ENCODE measurements around the gene DNAJC7. TPM values are rescaled to one million over a fixed set of nuclear protein-coding genes. Genes with fewer than 3 reads are reported as not detected.

DNAJC7 gene
- total and polyA plus RNA-seq, 9 of the 15 experiments (the other 6 are each of a cell fraction or from before 2014, with no cell fraction given): 85.8 to 262 (median 157) TPM

DNA sequence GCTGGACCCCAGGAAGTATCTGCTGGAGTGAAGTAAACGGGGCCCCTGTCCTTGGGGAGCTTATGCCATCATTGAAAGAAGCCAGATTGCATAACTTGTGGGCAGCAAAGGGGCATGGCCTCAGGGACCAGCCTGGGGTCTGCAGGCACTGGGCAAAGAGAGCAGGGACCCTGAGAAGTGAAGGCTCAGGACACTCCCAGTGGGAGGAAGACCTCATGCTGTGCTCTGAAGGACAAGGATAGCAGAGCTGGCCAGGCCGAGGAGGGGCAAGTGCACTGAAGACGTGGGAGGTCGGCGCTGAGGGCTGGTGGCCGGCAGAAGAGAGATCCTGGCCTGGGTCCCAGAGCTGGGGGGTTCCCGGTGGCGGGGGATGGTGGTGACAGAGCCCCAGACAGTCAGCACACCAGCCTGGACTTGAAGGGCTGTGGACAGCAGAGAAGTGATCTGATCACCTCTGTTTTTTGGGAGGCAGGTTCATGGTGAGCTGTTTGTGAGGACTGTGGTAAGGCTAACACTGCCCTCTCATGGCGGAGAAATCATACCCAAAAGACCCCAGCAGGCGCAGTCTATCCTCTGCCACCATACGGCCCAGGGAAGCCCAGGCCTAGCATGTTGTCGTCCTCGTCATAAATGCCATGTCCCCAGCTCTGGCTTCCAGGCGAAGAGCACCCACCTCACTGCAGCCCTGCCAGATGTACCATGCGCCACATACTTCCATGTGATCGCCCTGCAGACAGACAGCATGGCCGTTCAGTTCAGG lies 57.7 kb downstream of the DNAJC7 start (continued):
- TF ChIP-seq RCOR1 (IDR thresholded peaks at IDR 0.05; ENCODE audit: borderline replicate concordance in 1 of 2, low read depth in 2 of 2, low read length in 2 of 2) (peak in 1 of 2 experiments; percentile 33; a peak in 1 of 4 replicates), ZNF707 (CRISPR knock-in tag; conservative IDR thresholded peaks at IDR 0.05) (no peak), CCNT2 (IDR thresholded peaks at IDR 0.05; ENCODE audit: borderline replicate concordance, extremely low read depth, insufficient read length, low read depth, low read length) (no peak), TGIF2 (CRISPR knock-in tag; IDR thresholded peaks at IDR 0.05) (no peak), MYC (IDR thresholded peaks at IDR 0.05; ENCODE audit: low read depth, low read length) (no peak; the same call in 1 of the 2 replicates), MYC (CRISPR knock-in tag; IDR thresholded peaks at IDR 0.05; ENCODE audit: borderline replicate concordance, low read depth) (no peak), FUS (optimal IDR thresholded peaks at IDR 0.05; ENCODE audit: low read depth, low read length) (no peak), ZNF24 (IDR thresholded peaks at IDR 0.05) (no peak), MIER1 (IDR thresholded peaks at IDR 0.05; ENCODE audit: low read depth) (no peak), OTX1 (CRISPR knock-in tag; IDR thresholded peaks at IDR 0.05) (no peak), CC2D1A (IDR thresholded peaks at IDR 0.05) (0 out of 2 replicates have a peak, but pooled peaks have one; percentile 24), XRCC5 (IDR thresholded peaks at IDR 0.05; ENCODE audit: low read depth, low read length) (0 out of 2 replicates have a peak, but pooled peaks have one; percentile 41)
- TF ChIP-seq, protein P1, sequence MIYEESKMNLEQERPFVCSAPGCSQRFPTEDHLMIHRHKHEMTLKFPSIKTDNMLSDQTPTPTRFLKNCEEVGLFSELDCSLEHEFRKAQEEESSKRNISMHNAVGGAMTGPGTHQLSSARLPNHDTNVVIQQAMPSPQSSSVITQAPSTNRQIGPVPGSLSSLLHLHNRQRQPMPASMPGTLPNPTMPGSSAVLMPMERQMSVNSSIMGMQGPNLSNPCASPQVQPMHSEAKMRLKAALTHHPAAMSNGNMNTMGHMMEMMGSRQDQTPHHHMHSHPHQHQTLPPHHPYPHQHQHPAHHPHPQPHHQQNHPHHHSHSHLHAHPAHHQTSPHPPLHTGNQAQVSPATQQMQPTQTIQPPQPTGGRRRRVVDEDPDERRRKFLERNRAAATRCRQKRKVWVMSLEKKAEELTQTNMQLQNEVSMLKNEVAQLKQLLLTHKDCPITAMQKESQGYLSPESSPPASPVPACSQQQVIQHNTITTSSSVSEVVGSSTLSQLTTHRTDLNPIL (CRISPR knock-in tag; IDR thresholded peaks at IDR 0.05): no peak
- TF ChIP-seq, protein P2, sequence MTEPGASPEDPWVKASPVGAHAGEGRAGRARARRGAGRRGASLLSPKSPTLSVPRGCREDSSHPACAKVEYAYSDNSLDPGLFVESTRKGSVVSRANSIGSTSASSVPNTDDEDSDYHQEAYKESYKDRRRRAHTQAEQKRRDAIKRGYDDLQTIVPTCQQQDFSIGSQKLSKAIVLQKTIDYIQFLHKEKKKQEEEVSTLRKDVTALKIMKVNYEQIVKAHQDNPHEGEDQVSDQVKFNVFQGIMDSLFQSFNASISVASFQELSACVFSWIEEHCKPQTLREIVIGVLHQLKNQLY (CRISPR knock-in tag; conservative IDR thresholded peaks at IDR 0.05): no peak
- TF ChIP-seq, protein P3, sequence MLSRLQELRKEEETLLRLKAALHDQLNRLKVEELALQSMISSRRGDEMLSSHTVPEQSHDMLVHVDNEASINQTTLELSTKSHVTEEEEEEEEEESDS (CRISPR knock-in tag; IDR thresholded peaks at IDR 0.05): no peak
- TF ChIP-seq, protein P4, sequence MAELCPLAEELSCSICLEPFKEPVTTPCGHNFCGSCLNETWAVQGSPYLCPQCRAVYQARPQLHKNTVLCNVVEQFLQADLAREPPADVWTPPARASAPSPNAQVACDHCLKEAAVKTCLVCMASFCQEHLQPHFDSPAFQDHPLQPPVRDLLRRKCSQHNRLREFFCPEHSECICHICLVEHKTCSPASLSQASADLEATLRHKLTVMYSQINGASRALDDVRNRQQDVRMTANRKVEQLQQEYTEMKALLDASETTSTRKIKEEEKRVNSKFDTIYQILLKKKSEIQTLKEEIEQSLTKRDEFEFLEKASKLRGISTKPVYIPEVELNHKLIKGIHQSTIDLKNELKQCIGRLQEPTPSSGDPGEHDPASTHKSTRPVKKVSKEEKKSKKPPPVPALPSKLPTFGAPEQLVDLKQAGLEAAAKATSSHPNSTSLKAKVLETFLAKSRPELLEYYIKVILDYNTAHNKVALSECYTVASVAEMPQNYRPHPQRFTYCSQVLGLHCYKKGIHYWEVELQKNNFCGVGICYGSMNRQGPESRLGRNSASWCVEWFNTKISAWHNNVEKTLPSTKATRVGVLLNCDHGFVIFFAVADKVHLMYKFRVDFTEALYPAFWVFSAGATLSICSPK (IDR thresholded peaks at IDR 0.05; ENCODE audit: borderline replicate concordance): no peak
- TF ChIP-seq, protein P5, sequence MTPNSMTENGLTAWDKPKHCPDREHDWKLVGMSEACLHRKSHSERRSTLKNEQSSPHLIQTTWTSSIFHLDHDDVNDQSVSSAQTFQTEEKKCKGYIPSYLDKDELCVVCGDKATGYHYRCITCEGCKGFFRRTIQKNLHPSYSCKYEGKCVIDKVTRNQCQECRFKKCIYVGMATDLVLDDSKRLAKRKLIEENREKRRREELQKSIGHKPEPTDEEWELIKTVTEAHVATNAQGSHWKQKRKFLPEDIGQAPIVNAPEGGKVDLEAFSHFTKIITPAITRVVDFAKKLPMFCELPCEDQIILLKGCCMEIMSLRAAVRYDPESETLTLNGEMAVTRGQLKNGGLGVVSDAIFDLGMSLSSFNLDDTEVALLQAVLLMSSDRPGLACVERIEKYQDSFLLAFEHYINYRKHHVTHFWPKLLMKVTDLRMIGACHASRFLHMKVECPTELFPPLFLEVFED (CRISPR knock-in tag; conservative IDR thresholded peaks at IDR 0.05): no peak
- TF ChIP-seq, protein P6, sequence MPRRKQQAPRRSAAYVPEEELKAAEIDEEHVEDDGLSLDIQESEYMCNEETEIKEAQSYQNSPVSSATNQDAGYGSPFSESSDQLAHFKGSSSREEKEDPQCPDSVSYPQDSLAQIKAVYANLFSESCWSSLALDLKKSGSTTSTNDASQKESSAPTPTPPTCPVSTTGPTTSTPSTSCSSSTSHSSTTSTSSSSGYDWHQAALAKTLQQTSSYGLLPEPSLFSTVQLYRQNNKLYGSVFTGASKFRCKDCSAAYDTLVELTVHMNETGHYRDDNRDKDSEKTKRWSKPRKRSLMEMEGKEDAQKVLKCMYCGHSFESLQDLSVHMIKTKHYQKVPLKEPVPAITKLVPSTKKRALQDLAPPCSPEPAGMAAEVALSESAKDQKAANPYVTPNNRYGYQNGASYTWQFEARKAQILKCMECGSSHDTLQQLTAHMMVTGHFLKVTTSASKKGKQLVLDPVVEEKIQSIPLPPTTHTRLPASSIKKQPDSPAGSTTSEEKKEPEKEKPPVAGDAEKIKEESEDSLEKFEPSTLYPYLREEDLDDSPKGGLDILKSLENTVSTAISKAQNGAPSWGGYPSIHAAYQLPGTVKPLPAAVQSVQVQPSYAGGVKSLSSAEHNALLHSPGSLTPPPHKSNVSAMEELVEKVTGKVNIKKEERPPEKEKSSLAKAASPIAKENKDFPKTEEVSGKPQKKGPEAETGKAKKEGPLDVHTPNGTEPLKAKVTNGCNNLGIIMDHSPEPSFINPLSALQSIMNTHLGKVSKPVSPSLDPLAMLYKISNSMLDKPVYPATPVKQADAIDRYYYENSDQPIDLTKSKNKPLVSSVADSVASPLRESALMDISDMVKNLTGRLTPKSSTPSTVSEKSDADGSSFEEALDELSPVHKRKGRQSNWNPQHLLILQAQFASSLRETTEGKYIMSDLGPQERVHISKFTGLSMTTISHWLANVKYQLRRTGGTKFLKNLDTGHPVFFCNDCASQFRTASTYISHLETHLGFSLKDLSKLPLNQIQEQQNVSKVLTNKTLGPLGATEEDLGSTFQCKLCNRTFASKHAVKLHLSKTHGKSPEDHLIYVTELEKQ (CRISPR knock-in tag; IDR thresholded peaks at IDR 0.05): no peak
